ENCODE data around the gene POLD2.

DNA sequence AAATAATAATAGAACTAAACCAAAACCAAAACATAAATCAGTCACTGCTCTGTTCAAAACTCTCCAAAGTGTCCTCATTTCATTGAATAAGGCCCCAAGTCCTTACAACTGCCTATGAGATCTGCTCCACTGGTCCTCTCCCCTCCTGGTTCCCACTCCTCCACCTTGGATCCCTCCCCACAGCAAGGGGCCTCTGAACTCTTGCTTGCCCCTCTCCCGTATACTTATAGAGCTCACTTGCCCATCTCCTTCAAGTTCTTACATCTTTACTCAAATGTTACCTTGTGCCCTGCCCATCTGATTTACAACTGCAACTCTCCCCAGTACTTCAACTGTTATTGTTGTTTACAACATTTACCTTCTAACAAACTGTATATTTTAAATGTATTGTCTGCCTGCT is 819 bp downstream of the POLD2 start:
- TF ChIP-seq EZH2phosphoT487 (IDR thresholded peaks at IDR 0.05; ENCODE audit: insufficient read depth, low read depth) (no peak), EZH2 (IDR thresholded peaks at IDR 0.05; ENCODE audit: insufficient read depth, poor library complexity, severe bottlenecking) (no peak)

Data from GM23248 (cell line).